HepG2 (cell line): ENCODE data around the gene SLC9A8. TPM values are rescaled to one million over a fixed set of nuclear protein-coding genes. Genes with fewer than 3 reads are reported as not detected.
A peak's percentile ranks its signal among the peaks of the same experiment; 100 is the strongest.

ENCODE experiments used
- NFIC ChIP-seq: IDR thresholded peaks from 2 replicates; pipeline ENCODE4 v1.6.1; 2012; ENCODE audit warnings: mild to moderate bottlenecking, low read length, inconsistent platforms
- SIX1 ChIP-seq: sonication (generic); formaldehyde crosslinking; IDR thresholded peaks from 2 replicates; pipeline ENCODE4 v1.4.0; 2020; ENCODE audit warnings: missing genetic modification reagents, borderline replicate concordance
- SKIL ChIP-seq: sonication (generic); formaldehyde crosslinking; IDR thresholded peaks from 2 replicates; pipeline ENCODE4 v1.8.0; 2022; ENCODE audit warnings: missing genetic modification reagents, mild to moderate bottlenecking, moderate library complexity, borderline replicate concordance
- SOX6 ChIP-seq, 2 experiments: fragments of 450-650 bp in 1 of 2; sonication (generic) in 1 of 2; formaldehyde crosslinking in 1 of 2; IDR thresholded peaks; 2 replicates each; pipeline versions ENCODE4 v1.4.0 to v1.6.1; 2017 to 2020; ENCODE audit warnings: antibody characterized with exemption in 1 of 2, mild to moderate bottlenecking in 1 of 2, missing genetic modification reagents in 1 of 2
- TRAFD1 ChIP-seq: sonication (generic); formaldehyde crosslinking; IDR thresholded peaks from 2 replicates; pipeline ENCODE4 v1.5.1; 2020; ENCODE audit warnings: missing genetic modification reagents, mild to moderate bottlenecking, borderline replicate concordance
- ZBTB8A ChIP-seq: sonication (generic); formaldehyde crosslinking; IDR thresholded peaks from 2 replicates; pipeline ENCODE4 v1.4.0; 2020; ENCODE audit warnings: mild to moderate bottlenecking, low read depth, missing genetic modification reagents, borderline replicate concordance
- ZNF232 ChIP-seq: sonication (generic); formaldehyde crosslinking; IDR thresholded peaks from 2 replicates; pipeline ENCODE4 v1.4.0; 2020; ENCODE audit warnings: missing genetic modification reagents, borderline replicate concordance
- ZNF282 ChIP-seq: fragments of 450-650 bp; IDR thresholded peaks from 2 replicates; pipeline ENCODE4 v1.6.1; 2018; ENCODE audit not compliant: partially characterized antibody
- polyA plus RNA-seq, 8 experiments: library from polyadenylated mRNA; depleted of rRNA in 3 of 8; stranded (reverse) in 7 of 8; unstranded in 1 of 8; fragments of >200 nt; fragmentation: Illumina TruSeq in 4 of 8; extraction: Trizol in 4 of 8; gene quantifications; 2 replicates each; pipeline versions ENCODE4 v1.2.1 to v1.2.3, GENCODE V29; 2011 to 2016; ENCODE audit warnings: low read depth in 4 of 8, missing spikeins in 1 of 8, mixed read lengths in 1 of 8; ENCODE audit not compliant: insufficient read depth in 1 of 8
- total RNA-seq, 5 experiments: library from RNA; depleted of rRNA; stranded (reverse); fragments of >200 nt; fragmentation: Illumina TruSeq; extraction: Trizol; gene quantifications; 2 replicates each; pipeline ENCODE4 v1.2.3, GENCODE V29; 2016; ENCODE audit warnings: low read depth in 1 of 5
- TF ChIP-seq, protein P1 (sequence below): sonication (generic); formaldehyde crosslinking; IDR thresholded peaks from 2 replicates; pipeline ENCODE4 v1.4.0; 2020; ENCODE audit warnings: mild to moderate bottlenecking, missing genetic modification reagents, borderline replicate concordance
- TF ChIP-seq, protein P2 (sequence below): sonication (generic); formaldehyde crosslinking; IDR thresholded peaks from 2 replicates; pipeline ENCODE4 v1.5.0; 2020; ENCODE audit warnings: mild to moderate bottlenecking, missing genetic modification reagents, borderline replicate concordance
- TF ChIP-seq, protein P3 (sequence below): sonication (generic); formaldehyde crosslinking; conservative IDR thresholded peaks from 2 replicates; pipeline ENCODE4 v1.8.0; 2022; ENCODE audit warnings: low read depth, missing genetic modification reagents

The SLC9A8 gene
- total and polyA plus RNA-seq, 2 of the 13 experiments (the other 11 are each of a cell fraction or from before 2014, with no cell fraction given): 4.1 to 7.4 TPM

DNA sequence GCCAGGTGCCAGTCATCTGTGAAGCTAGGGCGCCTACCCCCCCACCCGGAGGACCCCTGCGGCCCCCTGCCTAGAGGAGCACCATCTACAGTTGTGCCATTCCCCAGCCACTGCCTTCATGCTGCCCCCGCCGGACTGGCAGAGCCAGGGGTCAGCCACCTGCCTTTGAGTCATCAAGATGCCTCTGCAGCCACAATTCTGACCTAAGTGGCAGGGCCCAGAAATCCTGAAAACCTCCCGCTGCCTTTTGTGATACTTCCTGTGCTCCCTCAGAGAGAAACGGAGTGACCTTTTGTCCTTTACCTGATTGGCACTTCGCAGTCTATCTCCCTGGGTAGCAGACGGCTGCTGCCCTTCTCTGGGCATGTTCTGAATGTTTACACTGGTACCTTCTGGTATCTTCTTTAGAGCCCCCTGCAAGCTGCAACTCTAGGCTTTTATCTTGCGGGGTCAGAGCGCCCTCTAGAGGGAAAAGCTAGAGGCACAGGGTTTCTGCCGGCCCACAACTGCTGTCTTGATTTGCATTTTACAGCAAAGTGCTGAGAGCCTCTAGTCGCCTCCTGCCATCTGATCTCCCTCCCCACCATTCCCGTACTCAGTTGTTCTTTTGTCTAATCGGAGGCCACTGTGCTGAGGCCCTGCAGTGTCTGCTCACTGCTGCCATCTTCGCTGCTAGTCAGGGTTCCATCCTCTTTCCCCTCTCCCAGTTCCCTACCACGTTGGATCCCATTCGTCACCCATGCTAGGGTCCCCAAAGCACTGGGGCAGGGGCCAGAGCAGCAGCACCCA lies 75.8 kb downstream of the SLC9A8 start (continued):
- TF ChIP-seq SKIL (CRISPR knock-in tag): no peak
- no peak for TF ChIP-seq SIX1 (CRISPR knock-in tag)
- TF ChIP-seq, protein P1, sequence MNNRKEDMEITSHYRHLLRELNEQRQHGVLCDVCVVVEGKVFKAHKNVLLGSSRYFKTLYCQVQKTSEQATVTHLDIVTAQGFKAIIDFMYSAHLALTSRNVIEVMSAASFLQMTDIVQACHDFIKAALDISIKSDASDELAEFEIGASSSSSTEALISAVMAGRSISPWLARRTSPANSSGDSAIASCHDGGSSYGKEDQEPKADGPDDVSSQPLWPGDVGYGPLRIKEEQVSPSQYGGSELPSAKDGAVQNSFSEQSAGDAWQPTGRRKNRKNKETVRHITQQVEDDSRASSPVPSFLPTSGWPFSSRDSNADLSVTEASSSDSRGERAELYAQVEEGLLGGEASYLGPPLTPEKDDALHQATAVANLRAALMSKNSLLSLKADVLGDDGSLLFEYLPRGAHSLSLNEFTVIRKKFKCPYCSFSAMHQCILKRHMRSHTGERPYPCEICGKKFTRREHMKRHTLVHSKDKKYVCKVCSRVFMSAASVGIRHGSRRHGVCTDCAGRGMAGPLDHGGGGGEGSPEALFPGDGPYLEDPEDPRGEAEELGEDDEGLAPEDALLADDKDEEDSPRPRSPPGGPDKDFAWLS: no peak
- TF ChIP-seq TRAFD1: no peak
- TF ChIP-seq ZNF232 (CRISPR knock-in tag): peak; percentile 100
- no peak for TF ChIP-seq ZBTB8A (CRISPR knock-in tag)
- no peak for TF ChIP-seq NFIC
- TF ChIP-seq, protein P2, sequence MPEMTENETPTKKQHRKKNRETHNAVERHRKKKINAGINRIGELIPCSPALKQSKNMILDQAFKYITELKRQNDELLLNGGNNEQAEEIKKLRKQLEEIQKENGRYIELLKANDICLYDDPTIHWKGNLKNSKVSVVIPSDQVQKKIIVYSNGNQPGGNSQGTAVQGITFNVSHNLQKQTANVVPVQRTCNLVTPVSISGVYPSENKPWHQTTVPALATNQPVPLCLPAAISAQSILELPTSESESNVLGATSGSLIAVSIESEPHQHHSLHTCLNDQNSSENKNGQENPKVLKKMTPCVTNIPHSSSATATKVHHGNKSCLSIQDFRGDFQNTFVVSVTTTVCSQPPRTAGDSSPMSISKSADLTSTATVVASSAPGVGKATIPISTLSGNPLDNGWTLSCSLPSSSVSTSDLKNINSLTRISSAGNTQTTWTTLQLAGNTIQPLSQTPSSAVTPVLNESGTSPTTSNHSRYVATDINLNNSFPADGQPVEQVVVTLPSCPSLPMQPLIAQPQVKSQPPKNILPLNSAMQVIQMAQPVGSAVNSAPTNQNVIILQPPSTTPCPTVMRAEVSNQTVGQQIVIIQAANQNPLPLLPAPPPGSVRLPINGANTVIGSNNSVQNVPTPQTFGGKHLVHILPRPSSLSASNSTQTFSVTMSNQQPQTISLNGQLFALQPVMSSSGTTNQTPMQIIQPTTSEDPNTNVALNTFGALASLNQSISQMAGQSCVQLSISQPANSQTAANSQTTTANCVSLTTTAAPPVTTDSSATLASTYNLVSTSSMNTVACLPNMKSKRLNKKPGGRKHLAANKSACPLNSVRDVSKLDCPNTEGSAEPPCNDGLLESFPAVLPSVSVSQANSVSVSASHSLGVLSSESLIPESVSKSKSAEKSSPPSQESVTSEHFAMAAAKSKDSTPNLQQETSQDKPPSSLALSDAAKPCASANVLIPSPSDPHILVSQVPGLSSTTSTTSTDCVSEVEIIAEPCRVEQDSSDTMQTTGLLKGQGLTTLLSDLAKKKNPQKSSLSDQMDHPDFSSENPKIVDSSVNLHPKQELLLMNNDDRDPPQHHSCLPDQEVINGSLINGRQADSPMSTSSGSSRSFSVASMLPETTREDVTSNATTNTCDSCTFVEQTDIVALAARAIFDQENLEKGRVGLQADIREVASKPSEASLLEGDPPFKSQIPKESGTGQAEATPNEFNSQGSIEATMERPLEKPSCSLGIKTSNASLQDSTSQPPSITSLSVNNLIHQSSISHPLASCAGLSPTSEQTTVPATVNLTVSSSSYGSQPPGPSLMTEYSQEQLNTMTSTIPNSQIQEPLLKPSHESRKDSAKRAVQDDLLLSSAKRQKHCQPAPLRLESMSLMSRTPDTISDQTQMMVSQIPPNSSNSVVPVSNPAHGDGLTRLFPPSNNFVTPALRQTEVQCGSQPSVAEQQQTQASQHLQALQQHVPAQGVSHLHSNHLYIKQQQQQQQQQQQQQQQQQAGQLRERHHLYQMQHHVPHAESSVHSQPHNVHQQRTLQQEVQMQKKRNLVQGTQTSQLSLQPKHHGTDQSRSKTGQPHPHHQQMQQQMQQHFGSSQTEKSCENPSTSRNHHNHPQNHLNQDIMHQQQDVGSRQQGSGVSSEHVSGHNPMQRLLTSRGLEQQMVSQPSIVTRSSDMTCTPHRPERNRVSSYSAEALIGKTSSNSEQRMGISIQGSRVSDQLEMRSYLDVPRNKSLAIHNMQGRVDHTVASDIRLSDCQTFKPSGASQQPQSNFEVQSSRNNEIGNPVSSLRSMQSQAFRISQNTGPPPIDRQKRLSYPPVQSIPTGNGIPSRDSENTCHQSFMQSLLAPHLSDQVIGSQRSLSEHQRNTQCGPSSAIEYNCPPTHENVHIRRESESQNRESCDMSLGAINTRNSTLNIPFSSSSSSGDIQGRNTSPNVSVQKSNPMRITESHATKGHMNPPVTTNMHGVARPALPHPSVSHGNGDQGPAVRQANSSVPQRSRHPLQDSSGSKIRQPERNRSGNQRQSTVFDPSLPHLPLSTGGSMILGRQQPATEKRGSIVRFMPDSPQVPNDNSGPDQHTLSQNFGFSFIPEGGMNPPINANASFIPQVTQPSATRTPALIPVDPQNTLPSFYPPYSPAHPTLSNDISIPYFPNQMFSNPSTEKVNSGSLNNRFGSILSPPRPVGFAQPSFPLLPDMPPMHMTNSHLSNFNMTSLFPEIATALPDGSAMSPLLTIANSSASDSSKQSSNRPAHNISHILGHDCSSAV: no peak
- no peak for TF ChIP-seq SOX6 (IDR thresholded peaks at IDR 0.05)
- no peak for TF ChIP-seq SOX6 (CRISPR knock-in tag; IDR thresholded peaks at IDR 0.05)
- TF ChIP-seq ZNF282: no peak
- TF ChIP-seq, protein P3, sequence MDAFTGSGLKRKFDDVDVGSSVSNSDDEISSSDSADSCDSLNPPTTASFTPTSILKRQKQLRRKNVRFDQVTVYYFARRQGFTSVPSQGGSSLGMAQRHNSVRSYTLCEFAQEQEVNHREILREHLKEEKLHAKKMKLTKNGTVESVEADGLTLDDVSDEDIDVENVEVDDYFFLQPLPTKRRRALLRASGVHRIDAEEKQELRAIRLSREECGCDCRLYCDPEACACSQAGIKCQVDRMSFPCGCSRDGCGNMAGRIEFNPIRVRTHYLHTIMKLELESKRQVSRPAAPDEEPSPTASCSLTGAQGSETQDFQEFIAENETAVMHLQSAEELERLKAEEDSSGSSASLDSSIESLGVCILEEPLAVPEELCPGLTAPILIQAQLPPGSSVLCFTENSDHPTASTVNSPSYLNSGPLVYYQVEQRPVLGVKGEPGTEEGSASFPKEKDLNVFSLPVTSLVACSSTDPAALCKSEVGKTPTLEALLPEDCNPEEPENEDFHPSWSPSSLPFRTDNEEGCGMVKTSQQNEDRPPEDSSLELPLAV (CRISPR knock-in tag): no peak
